Mesenchymal stem cell (in vitro differentiated cells and primary cell): ENCODE results near the gene CAMK1G.

Experiments used
- DNase-seq: peaks from one replicate; pipeline ENCODE4 v3.0.0-alpha.2; 2013
- H2AFZ ChIP-seq: one replicate; pipeline ENCODE4 v1.6.1; 2013; ENCODE audit warnings: low read depth, mild to moderate bottlenecking, control low read depth, inconsistent platforms, low read length, moderate library complexity
- H2AK5ac ChIP-seq: 2 replicates; pipeline ENCODE4 v1.6.1; 2013; ENCODE audit warnings: low read length, moderate library complexity, mild to moderate bottlenecking, inconsistent platforms; ENCODE audit not compliant: severe bottlenecking
- H2BK120ac ChIP-seq: one replicate; pipeline ENCODE4 v1.6.1; 2013; ENCODE audit warnings: low read depth, mild to moderate bottlenecking, inconsistent platforms, low read length, moderate library complexity
- H2BK12ac ChIP-seq, 2 experiments: one replicate each; pipeline ENCODE4 v1.6.1; 2013; ENCODE audit warnings: inconsistent platforms in 2 of 2, low read length in 2 of 2, mild to moderate bottlenecking in 2 of 2, moderate library complexity in 2 of 2, control low read depth in 1 of 2
- H2BK15ac ChIP-seq: one replicate; pipeline ENCODE4 v1.6.1; 2013; ENCODE audit warnings: mild to moderate bottlenecking, low read depth, inconsistent platforms; ENCODE audit not compliant: poor library complexity, severe bottlenecking
- H2BK5ac ChIP-seq: 2 replicates; pipeline ENCODE4 v1.6.1; 2013; ENCODE audit warnings: low read depth, mild to moderate bottlenecking, low read length, control low read depth, inconsistent platforms; ENCODE audit not compliant: poor library complexity, severe bottlenecking
- H3K14ac ChIP-seq, 2 experiments: one replicate each; pipeline ENCODE4 v1.6.1; 2013; ENCODE audit warnings: inconsistent platforms in 2 of 2, low read length in 2 of 2, control low read depth in 1 of 2, mild to moderate bottlenecking in 1 of 2, moderate library complexity in 1 of 2
- H3K18ac ChIP-seq, 2 experiments: one replicate each; pipeline ENCODE4 v1.6.1; 2013; ENCODE audit warnings: inconsistent platforms in 2 of 2, low read length in 2 of 2, control low read depth in 1 of 2, low read depth in 1 of 2, mild to moderate bottlenecking in 1 of 2
- H3K23ac ChIP-seq, 2 experiments: one replicate each; pipeline ENCODE4 v1.6.1; 2013; ENCODE audit warnings: inconsistent platforms in 2 of 2, low read length in 2 of 2, mild to moderate bottlenecking in 2 of 2, moderate library complexity in 2 of 2, control low read depth in 1 of 2
- H3K27ac ChIP-seq: 2 replicates; pipeline ENCODE4 v1.5.1; 2013; ENCODE audit warnings: mild to moderate bottlenecking, moderate library complexity, low read length, control low read depth, inconsistent platforms; ENCODE audit not compliant: poor library complexity, severe bottlenecking
- H3K27me3 ChIP-seq, 2 experiments: 2 replicates each; pipeline versions ENCODE4 v1.6.1 to v1.7.0; 2013; ENCODE audit warnings: low read length in 2 of 2, mild to moderate bottlenecking in 2 of 2, moderate library complexity in 2 of 2, control low read depth in 1 of 2, inconsistent platforms in 1 of 2; ENCODE audit not compliant: control insufficient read depth in 1 of 2, insufficient read depth in 1 of 2
- H3K36me3 ChIP-seq, 2 experiments: 2 replicates each; pipeline versions ENCODE4 v1.6.1 to v1.7.0; 2013; ENCODE audit warnings: low read length in 2 of 2, control low read depth in 1 of 2, inconsistent platforms in 1 of 2, low read depth in 1 of 2, mild to moderate bottlenecking in 1 of 2; ENCODE audit not compliant: insufficient read depth in 2 of 2, control insufficient read depth in 1 of 2
- H3K4ac ChIP-seq, 2 experiments: one replicate each; pipeline ENCODE4 v1.6.1; 2013; ENCODE audit warnings: inconsistent platforms in 2 of 2, low read length in 2 of 2, mild to moderate bottlenecking in 2 of 2, moderate library complexity in 2 of 2, control low read depth in 1 of 2, low read depth in 1 of 2
- H3K4me1 ChIP-seq: 2 replicates; pipeline ENCODE4 v1.6.1; 2013; ENCODE audit warnings: low read depth, low read length, control low read depth; ENCODE audit not compliant: control insufficient read depth, insufficient read depth
- H3K4me2 ChIP-seq: 2 replicates; pipeline ENCODE4 v1.6.1; 2013; ENCODE audit warnings: low read length, mild to moderate bottlenecking, inconsistent platforms; ENCODE audit not compliant: poor library complexity, severe bottlenecking
- H3K4me3 ChIP-seq, 2 experiments: 2 replicates each; pipeline versions ENCODE4 v1.5.1 to v1.7.0; 2013; ENCODE audit warnings: low read length in 2 of 2, mild to moderate bottlenecking in 2 of 2, control low read depth in 1 of 2, low read depth in 1 of 2; ENCODE audit not compliant: insufficient read depth in 1 of 2
- H3K79me1 ChIP-seq: replicated peaks from 2 replicates; pipeline ENCODE4 v1.6.1; 2013; ENCODE audit warnings: mild to moderate bottlenecking, control low read depth, low read length, inconsistent platforms; ENCODE audit not compliant: poor library complexity, severe bottlenecking
- H3K9ac ChIP-seq: 2 replicates; pipeline ENCODE4 v1.7.0; 2013; ENCODE audit warnings: mild to moderate bottlenecking, low read length, moderate library complexity
- H3K9me3 ChIP-seq: 2 replicates; pipeline ENCODE4 v1.7.0; 2013; ENCODE audit warnings: mild to moderate bottlenecking, low read length; ENCODE audit not compliant: control insufficient read depth
- H4K8ac ChIP-seq: one replicate; pipeline ENCODE4 v1.6.1; 2013; ENCODE audit warnings: inconsistent platforms, mild to moderate bottlenecking, low read length, moderate library complexity
- H4K91ac ChIP-seq: one replicate; pipeline ENCODE4 v1.6.1; 2013; ENCODE audit warnings: mild to moderate bottlenecking, low read length, inconsistent platforms
- WGBS: methylation state at CpG from one replicate; pipeline ENCODE4 v1.1.7; 2013; ENCODE audit warnings: mixed read lengths; 5-methylcytosine and 5-hydroxymethylcytosine counted together

The CAMK1G gene

GRCh38 chr1:209560529-209560928 lies 23.0 kb upstream of the CAMK1G start:
- Histone ChIP-seq H2BK5ac (no peak overlapping the region), H3K4me2 (no peak overlapping the region), H3K27ac (no peak overlapping the region), H4K8ac (no peak overlapping the region), H3K18ac (no peak overlapping the region), H3K9ac (no peak overlapping the region), H3K4me3 (no peak overlapping the region), H3K14ac (no peak overlapping the region), H4K91ac (no peak overlapping the region), H3K27me3 (peaks cover 18 to 29% of the 10 kb centered on the region in 2 experiments), H2AK5ac (no peak overlapping the region), H3K9me3 (no peaks in the 10 kb centered on the region), H3K4me1 (no peaks in the 10 kb centered on the region), H2AFZ (no peak overlapping the region), H2BK15ac (no peak overlapping the region), H2BK12ac (no peak overlapping the region), H2BK120ac (no peak overlapping the region), H3K23ac (no peak overlapping the region), H3K79me1 (no peaks in the 10 kb centered on the region), H3K4ac (no peak overlapping the region), H3K36me3 (no peaks in the 10 kb centered on the region)
- 77% methylated on average over 3 of the region's 3 CpGs for WGBS
- DNase-seq: no peak

DNA sequence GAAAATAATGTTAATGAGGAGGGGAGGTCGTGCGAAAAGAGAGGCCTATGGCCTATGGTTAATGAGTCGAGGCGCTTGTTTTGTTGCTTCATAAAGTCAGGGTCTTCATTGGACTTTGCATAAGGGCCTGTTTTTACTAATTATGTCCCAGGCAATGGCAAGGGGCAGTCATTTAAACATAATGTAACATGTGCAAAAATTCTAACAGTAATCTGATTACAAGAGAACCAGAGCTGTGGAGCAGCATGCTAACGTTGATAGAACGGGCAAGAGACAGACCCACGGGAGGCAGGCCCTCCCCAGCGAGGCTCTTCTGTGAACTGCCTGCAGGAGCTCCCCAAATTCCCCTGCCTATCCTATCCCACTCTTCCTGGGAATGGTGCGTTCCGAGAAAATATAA lies 22.6 kb upstream of the CAMK1G start:
- Histone ChIP-seq H3K18ac (no peak overlapping the region), H4K8ac (no peak overlapping the region), H2BK5ac (no peak overlapping the region), H3K9me3 (no peaks in the 10 kb centered on the region), H2AFZ (no peak overlapping the region), H2BK15ac (no peak overlapping the region), H3K14ac (no peak overlapping the region), H3K27ac (no peak overlapping the region), H2AK5ac (no peak overlapping the region), H3K36me3 (no peaks in the 10 kb centered on the region), H2BK120ac (no peak overlapping the region), H3K4me3 (no peak overlapping the region), H4K91ac (no peak overlapping the region), H3K4me1 (no peaks in the 10 kb centered on the region), H3K23ac (no peak overlapping the region), H3K4ac (no peak overlapping the region), H3K27me3 (peaks cover 21 to 29% of the 10 kb centered on the region in 2 experiments), H2BK12ac (no peak overlapping the region), H3K9ac (no peak overlapping the region), H3K79me1 (no peaks in the 10 kb centered on the region), H3K4me2 (no peak overlapping the region)
- WGBS: 88% methylated on average over 8 of the region's 10 CpGs
- no peak for DNase-seq

DNA sequence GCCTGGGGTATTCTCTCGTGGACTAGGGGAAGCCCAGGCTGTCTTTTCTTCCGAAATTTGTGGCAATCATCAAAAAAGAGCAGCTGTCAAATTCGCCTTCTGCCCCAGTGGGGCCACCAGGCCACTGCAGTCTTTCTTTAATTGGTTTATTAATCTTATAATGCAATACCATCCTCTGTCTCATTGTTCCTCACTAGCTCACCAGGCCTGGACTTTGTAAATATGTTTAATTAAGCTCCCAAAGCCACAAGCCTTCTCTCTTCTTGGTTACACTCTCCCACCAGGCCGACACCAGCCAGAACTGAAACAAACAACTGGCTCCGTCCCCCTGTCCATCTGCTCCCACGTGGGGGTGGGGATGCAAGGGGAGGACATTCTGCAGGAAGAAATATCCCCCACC lies 22.0 kb upstream of the CAMK1G start:
- H3K4me3 ChIP-seq: no peak overlapping the region
- H3K27ac ChIP-seq: no peak overlapping the region
- no peak overlapping the region for H2BK15ac ChIP-seq
- no peak overlapping the region for H2BK12ac ChIP-seq
- H2BK5ac ChIP-seq: no peak overlapping the region
- H3K4ac ChIP-seq: no peak overlapping the region
- no peak overlapping the region for H4K91ac ChIP-seq
- no peaks in the 10 kb centered on the region for H3K4me1 ChIP-seq
- peak overlapping the region in 1 of 2 experiments; percentile 7 for H3K14ac ChIP-seq
- H3K4me2 ChIP-seq: no peak overlapping the region
- peaks cover 21 to 29% of the 10 kb centered on the region in 2 experiments for H3K27me3 ChIP-seq
- H4K8ac ChIP-seq: no peak overlapping the region
- no peak overlapping the region for H3K9ac ChIP-seq
- H2AK5ac ChIP-seq: no peak overlapping the region
- no peak for DNase-seq
- no peaks in the 10 kb centered on the region for H3K36me3 ChIP-seq
- WGBS: 72% methylated on average over 3 of the region's 6 CpGs
- no peak overlapping the region for H3K23ac ChIP-seq
- no peak overlapping the region for H3K18ac ChIP-seq
- no peak overlapping the region for H2BK120ac ChIP-seq
- no peaks in the 10 kb centered on the region for H3K9me3 ChIP-seq
- no peaks in the 10 kb centered on the region for H3K79me1 ChIP-seq
- H2AFZ ChIP-seq: no peak overlapping the region

- H2AFZ ChIP-seq: no peak overlapping the region
- H3K4me3 ChIP-seq: no peak overlapping the region
- H3K18ac ChIP-seq: no peak overlapping the region
- peaks cover 29 to 31% of the 10 kb centered on the region in 2 experiments for H3K27me3 ChIP-seq
- H3K4me1 ChIP-seq: no peaks in the 10 kb centered on the region
- no peak for DNase-seq
- H3K27ac ChIP-seq: no peak overlapping the region
- no peak overlapping the region for H2BK12ac ChIP-seq
- no peaks in the 10 kb centered on the region for H3K36me3 ChIP-seq
- WGBS: 77% methylated on average over 4 of the region's 4 CpGs
- no peak overlapping the region for H3K14ac ChIP-seq
- no peak overlapping the region for H2BK120ac ChIP-seq
- no peaks in the 10 kb centered on the region for H3K79me1 ChIP-seq
- H4K91ac ChIP-seq: no peak overlapping the region
- H2BK5ac ChIP-seq: no peak overlapping the region
- H3K9me3 ChIP-seq: no peaks in the 10 kb centered on the region
- no peak overlapping the region for H2AK5ac ChIP-seq
- no peak overlapping the region for H3K23ac ChIP-seq
- no peak overlapping the region for H3K9ac ChIP-seq
- H2BK15ac ChIP-seq: no peak overlapping the region
- no peak overlapping the region for H4K8ac ChIP-seq
- H3K4me2 ChIP-seq: no peak overlapping the region
- H3K4ac ChIP-seq: no peak overlapping the region
These were observed 18.7 kb upstream of the CAMK1G start for GRCh38 chr1:209564849-209565248.
